Astrocyte of the cerebellum (primary cell): ENCODE results near the gene SAC3D1.

Experiments used
- DNase-seq: peaks from one replicate; pipeline ENCODE4 v3.0.0-alpha.2; 2011; ENCODE audit warnings: low read depth
- H3K4me3 ChIP-seq: 2 replicates; pipeline ENCODE4 v1.5.1; 2011; ENCODE audit warnings: mild to moderate bottlenecking, low read depth, low read length, moderate library complexity
- CTCF ChIP-seq: IDR thresholded peaks from 2 replicates; pipeline ENCODE4 v1.5.1; 2012; ENCODE audit warnings: low read length, low read depth, moderate library complexity, mild to moderate bottlenecking; ENCODE audit errors: missing control alignments
- in situ Hi-C: cut with HindIII; loops from 2 replicates; pipeline ENCODE4 v1.10.0; 2017; ENCODE audit warnings: low sequenced_read_pairs

Gene SAC3D1

GRCh38 chr11:65047581-65048422 is 6.8 kb downstream of the SAC3D1 start:
- peak overlapping the region; percentile 28 for H3K4me3 ChIP-seq
- in situ Hi-C loops = no loop called here
- DNase-seq = no peak
- TF ChIP-seq CTCF = no peak

- no peak overlapping the region for H3K4me3 ChIP-seq
- in situ Hi-C loops = no loop called here
- no peak for TF ChIP-seq CTCF
- DNase-seq = no peak
Observed at GRCh38 chr11:65051398-65051858, 10.4 kb downstream of the SAC3D1 start.

- DNase-seq = no peak
- in situ Hi-C loops = no loop called here
Observed at GRCh38 chr11:65053827-65054508, 13.0 kb downstream of the SAC3D1 start.

GRCh38 chr11:65055538-65055937 is 14.5 kb downstream of the SAC3D1 start:
- H3K4me3 ChIP-seq = no peak overlapping the region
- TF ChIP-seq CTCF = no peak
- in situ Hi-C loops = no loop called here
- DNase-seq = no peak

More at GRCh38 chr11:65053827-65054508, 13.0 kb downstream of the SAC3D1 start:
- no peak overlapping the region for H3K4me3 ChIP-seq
- TF ChIP-seq CTCF = no peak

GRCh38 chr11:65056999-65057398 is 16.0 kb downstream of the SAC3D1 start:
- TF ChIP-seq CTCF = no peak
- no peak for DNase-seq
- H3K4me3 ChIP-seq = no peak overlapping the region
- in situ Hi-C loops = no loop called here

- TF ChIP-seq CTCF = no peak
- H3K4me3 ChIP-seq = no peak overlapping the region
- DNase-seq = no peak
- in situ Hi-C loops = no loop called here
Observed at GRCh38 chr11:65057526-65057925, 16.5 kb downstream of the SAC3D1 start.
